ENCODE results near the gene YRDC. TPM values are rescaled to one million over a fixed set of nuclear protein-coding genes. Genes with fewer than 3 reads are reported as not detected.

Gene YRDC
- total RNA-seq, 1 donor from 2014 or later, result 31.4 TPM

DNA sequence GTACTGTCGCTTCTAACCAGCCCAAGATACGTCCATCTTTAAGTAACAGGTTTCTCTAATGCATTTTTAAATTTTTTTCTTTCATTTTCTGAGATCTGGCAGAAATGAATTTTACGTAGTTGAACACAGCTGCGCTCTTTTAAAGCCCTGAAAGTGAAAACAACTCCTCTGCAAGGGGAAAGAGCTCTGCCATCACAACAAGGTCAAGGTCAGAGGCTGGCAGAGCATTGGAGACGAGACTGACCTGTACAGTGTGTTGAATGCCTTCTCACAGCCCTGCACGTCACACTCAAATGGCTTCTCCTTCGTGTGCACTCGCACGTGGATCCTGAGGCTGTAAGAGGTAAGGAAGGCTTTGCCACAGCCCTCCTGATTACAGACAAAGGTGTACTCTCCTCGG, 31.7 kb upstream of the YRDC start:
- H3K4me3 ChIP-seq (ENCODE audit: low read depth, low read length), result no peak overlapping the region
- DNase-seq (ENCODE audit: low read depth), result no peak
- TF ChIP-seq, protein P1, sequence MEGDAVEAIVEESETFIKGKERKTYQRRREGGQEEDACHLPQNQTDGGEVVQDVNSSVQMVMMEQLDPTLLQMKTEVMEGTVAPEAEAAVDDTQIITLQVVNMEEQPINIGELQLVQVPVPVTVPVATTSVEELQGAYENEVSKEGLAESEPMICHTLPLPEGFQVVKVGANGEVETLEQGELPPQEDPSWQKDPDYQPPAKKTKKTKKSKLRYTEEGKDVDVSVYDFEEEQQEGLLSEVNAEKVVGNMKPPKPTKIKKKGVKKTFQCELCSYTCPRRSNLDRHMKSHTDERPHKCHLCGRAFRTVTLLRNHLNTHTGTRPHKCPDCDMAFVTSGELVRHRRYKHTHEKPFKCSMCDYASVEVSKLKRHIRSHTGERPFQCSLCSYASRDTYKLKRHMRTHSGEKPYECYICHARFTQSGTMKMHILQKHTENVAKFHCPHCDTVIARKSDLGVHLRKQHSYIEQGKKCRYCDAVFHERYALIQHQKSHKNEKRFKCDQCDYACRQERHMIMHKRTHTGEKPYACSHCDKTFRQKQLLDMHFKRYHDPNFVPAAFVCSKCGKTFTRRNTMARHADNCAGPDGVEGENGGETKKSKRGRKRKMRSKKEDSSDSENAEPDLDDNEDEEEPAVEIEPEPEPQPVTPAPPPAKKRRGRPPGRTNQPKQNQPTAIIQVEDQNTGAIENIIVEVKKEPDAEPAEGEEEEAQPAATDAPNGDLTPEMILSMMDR (conservative IDR thresholded peaks at IDR 0.05; ENCODE audit: low read depth, low read length), result no peak

DNA sequence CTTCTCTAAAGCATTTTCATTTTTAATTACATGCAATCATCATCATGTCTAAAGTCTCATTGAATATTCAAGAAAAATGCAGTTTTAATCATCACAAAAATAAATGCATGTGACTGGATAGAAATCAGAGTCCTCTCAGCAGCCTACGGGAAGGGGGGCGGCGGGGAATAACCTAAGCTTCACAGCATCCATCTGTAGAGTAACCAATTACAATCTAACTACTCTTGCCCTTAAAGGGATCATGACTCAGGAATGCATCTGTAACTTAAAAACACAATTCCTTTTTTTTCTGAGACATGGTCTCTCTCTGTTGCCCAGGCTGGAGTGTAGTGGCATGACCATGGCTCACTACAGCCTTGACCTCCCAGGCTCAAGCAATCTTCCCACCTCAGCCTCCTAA, 28.8 kb upstream of the YRDC start:
- TF ChIP-seq, protein P1 (conservative IDR thresholded peaks at IDR 0.05; ENCODE audit: low read depth, low read length), result no peak
- DNase-seq (ENCODE audit: low read depth), result no peak
- H3K4me3 ChIP-seq (ENCODE audit: low read depth, low read length), result no peak overlapping the region

DNA sequence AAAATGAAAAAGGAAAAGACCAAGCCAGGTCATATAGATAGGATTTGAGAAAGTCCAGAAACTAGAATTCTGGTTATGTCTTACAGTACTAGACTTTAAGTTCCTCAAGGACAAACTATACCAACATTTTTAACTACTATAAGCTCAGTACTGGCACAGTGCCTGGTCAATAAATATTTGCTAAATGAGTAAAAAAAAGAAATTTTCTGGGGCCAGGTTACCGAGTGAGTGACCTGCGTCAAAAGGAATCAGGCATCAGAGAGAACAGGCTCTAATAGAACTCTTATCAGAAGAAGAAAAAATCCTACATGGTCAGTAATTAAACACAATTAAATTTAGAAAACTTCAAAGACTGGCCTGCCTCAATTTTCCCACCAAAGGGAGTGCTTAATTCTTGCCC, 23.8 kb upstream of the YRDC start:
- TF ChIP-seq, protein P1 (conservative IDR thresholded peaks at IDR 0.05; ENCODE audit: low read depth, low read length), result no peak
- no peak for DNase-seq (ENCODE audit: low read depth)
- no peak overlapping the region for H3K4me3 ChIP-seq (ENCODE audit: low read depth, low read length)

DNA sequence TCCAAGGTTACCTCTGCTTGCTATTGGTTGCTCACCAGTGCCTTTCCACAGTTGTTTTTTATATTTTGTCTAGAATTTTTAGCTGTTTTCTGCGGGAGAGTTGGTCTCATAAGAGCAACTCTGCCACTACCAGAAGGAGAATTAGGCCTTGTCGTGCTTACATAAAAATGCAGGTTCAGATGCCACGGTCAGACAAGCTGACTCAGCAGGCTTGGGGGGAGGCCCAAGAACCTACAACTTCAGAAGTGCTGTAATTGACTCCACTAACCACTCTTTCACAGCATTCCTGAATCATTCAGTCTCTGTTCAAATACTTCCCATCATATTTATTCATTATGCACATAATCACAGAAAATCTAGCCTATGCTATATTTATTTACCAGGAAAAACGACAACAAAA, 23.1 kb upstream of the YRDC start:
- DNase-seq (ENCODE audit: low read depth), result no peak
- no peak overlapping the region for H3K4me3 ChIP-seq (ENCODE audit: low read depth, low read length)
- TF ChIP-seq, protein P1 (conservative IDR thresholded peaks at IDR 0.05; ENCODE audit: low read depth, low read length), result no peak

DNA sequence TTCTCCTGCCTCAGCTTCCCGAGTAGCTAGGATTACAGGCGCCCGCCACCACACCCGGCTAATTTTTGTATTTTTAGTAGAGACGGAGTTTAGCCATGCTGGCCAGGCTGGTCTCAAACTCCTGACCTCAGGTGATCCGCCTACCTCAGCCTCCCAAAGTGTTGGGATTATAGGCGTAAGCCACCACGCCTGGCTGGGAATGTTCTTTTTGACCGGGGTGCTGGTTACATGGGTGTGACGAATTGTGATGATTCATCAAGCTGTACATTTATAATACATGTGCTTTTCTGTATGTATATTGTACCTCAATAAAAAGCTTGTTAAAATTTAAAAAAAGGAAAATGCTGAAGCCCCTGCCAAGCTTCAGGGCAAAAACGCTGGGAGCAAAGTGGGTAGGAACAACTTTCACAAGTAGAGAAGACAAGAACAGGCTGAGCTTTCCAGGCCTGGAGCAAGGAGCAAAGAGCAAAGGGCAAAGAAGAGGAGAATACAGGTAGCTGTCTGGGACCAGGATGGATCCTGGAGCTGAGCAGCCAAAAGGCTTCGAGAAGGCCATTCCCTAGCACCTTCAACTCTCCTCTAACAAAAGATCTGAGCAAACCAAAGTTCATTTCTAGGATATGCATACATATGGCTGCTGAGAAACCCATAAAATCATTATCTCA, 20.5 kb upstream of the YRDC start:
- DNase-seq (ENCODE audit: low read depth), result no peak
- no peak overlapping the region for H3K4me3 ChIP-seq (ENCODE audit: low read depth, low read length)
- TF ChIP-seq, protein P1 (conservative IDR thresholded peaks at IDR 0.05; ENCODE audit: low read depth, low read length), result no peak

DNA sequence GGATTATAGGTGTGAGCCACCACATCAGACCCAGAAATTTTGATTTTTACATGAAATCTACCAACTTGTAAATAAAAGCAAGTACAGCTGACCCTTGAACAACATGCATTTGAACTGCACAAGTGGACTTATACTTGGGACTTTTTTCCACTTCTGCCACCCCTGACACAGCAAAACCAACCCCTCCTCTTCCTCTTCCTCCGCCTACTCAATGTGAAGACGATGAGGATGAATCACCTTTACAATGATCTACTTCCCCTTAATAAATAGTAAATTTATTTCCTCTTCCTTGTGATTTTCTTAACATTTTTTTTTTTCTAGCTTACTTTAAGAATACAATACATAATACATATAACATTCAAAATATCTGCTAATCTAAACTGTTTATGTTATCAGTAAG, 17.5 kb upstream of the YRDC start:
- TF ChIP-seq, protein P1 (conservative IDR thresholded peaks at IDR 0.05; ENCODE audit: low read depth, low read length), result no peak
- no peak overlapping the region for H3K4me3 ChIP-seq (ENCODE audit: low read depth, low read length)
- no peak for DNase-seq (ENCODE audit: low read depth)

DNA sequence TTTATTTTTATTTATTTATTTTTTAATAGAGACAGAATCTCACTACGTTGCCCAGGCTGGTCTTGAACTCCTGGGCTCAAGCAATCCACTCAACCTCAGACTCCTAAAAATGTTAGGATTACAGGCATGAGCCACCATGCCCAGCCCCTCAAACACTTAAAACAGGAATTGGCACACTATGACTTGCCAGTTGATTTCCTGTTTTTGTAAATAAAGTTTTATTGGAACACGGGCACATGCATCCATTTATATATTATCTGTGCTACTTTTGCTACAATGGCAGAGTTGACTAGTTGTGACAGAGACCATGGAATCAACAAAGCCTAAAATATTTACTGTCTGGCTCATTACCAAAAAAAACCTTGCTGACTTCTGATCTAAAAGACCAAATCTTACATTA, 16.0 kb upstream of the YRDC start:
- TF ChIP-seq, protein P1 (conservative IDR thresholded peaks at IDR 0.05; ENCODE audit: low read depth, low read length), result no peak
- H3K4me3 ChIP-seq (ENCODE audit: low read depth, low read length), result no peak overlapping the region

More for the DNA sequence above, 16.0 kb upstream of the YRDC start:
- DNase-seq (ENCODE audit: low read depth), result no peak

All from epithelial cell of proximal tubule (primary cell).